ENCODE results near the gene MB21D2.
A peak's percentile ranks its signal among the peaks of the same experiment; 100 is the strongest.
"Not testable (repeated sequence)": the region's sequence is repeated elsewhere in the genome, so short reads cannot be mapped to it uniquely, and the experiment has no call there.

Gene MB21D2

DNA sequence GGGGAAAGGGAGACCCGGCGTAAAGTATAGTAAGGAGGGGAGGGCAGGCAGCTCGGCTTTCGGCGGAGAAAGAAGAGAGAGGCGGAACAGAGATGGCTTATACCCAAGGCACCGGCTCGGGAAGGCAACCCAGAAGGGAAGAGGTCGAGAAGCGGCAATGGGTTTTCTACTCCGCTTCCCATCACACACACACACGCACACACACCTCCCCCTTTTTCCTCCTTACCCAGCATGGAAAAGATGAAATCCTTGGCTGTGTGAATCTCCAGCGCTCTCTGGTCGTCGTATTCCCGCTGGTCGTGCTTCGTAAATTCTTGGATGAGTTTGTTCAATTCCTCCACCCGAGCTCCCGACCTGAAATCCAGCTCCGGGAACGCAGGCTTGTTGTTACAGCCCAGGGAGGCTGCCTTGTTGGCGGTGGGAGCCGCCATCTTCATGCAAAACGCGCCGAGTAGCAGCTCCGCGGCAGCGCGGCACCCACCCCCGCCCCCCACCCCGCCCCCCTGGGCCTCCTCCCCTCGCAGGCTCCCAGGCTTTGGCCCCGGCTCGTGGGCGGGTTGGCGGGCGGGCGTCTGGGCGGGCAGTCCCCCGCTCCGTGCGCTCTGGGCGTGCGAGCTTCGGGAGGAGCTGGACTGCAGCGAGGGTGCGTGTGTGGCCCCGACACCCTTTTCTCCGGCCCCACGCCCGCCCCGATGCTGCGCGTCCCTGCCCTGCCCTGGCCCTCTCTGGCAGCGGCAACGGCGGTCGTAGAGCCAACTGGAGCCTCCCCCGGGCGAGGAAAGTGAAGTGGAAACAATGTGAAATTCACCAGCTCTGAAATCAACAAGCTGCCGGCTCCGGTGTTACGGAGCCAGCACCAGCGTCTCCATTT is at the start of gene MB21D2:
Gene MB21D2 (minus strand): TSS at position 453 of the 871 bp plus-strand sequence. CDS start 16 bp downstream, at position 437.
- peak; percentile 80 for DNase-seq (ENCODE audit: low spot score)

- not testable (repeated sequence) for DNase-seq (ENCODE audit: low spot score)
Measured at GRCh38 chr3:192964959-192965719, 47.5 kb upstream of the MB21D2 start.

GRCh38 chr3:192959773-192960172 is 42.1 kb upstream of the MB21D2 start:
- no peak for DNase-seq (ENCODE audit: low spot score)

DNA sequence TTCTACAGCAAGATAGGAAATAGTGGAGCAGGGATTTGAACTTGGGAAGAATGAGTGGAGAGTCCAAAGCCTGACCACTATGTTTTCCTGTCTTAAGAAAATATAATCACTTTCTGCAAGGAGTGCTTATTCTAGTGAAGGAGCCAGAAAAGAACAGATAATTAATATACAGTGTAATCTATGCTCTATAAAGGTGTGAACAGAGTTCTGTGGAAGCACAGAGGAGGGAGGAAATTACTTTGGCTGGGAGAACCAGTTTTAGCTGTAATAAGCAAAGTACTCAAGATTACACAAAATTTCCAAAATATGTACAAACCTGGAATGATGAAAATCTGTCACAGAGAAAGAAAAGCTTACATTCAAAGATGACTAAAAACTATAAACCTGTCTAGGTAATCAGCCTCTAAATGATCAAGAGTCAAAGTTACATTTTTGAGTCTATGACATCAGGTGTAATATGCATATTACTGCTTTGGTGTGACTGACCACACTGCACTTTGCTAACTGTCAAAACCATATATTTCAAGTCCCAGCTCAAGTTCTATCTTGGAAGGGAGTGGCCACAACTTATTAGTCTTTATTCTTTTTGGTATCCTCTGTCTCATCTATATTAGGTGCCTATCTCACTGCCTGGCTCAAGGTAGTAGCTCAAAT is 40.7 kb upstream of the MB21D2 start:
- no peak for DNase-seq (ENCODE audit: low spot score)

DNA sequence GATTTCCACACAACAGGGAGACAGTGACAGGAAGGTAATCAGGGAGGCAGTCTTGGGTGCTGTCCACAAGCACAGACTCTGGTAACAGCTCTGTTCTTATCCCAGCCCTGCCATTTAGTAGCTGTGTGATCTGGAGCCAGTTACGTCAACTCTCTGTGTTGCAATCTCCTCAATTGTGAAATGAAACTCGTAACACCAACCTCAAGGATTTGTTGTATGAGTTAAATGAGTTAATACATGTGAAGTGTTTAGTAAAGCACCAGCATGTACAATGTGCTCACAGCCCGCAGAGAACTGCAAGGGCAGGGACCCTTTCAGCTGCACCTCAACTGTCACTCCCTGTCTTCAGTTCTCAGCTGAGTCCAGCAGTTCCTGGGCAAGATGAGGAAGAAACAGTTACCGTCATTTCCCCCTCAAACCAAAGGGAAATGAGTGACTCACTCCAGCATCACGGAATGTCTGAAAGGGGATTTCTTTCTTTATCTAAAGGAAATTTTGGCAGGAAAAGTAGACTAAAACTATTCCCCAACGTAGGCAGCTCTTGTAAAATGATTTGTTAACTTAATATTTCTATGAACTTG is 39.9 kb upstream of the MB21D2 start:
- peak; percentile 49 for DNase-seq (ENCODE audit: low spot score)

DNA sequence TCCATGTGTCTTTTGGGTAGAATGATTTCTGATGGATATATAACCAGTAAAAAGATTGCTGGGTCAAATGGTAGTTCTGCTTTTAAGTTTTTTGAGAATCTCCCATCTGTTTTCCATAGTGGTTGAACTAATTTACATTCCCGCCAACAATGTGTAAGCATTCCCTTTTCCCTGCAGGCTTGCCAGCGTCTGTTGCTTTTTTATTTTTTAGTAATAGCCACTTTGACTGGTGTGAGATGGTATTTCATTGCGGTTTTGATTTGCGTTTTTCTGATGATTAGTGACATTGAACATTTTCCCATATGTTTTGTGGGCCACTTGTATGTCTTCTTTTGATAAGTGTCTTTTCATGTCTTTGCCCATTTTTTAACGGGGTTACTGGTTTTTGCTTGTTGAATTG is 36.3 kb upstream of the MB21D2 start:
- DNase-seq (ENCODE audit: low spot score) = no peak

- no peak for DNase-seq (ENCODE audit: low spot score)
Measured at GRCh38 chr3:192947421-192947820, 29.8 kb upstream of the MB21D2 start.

DNA sequence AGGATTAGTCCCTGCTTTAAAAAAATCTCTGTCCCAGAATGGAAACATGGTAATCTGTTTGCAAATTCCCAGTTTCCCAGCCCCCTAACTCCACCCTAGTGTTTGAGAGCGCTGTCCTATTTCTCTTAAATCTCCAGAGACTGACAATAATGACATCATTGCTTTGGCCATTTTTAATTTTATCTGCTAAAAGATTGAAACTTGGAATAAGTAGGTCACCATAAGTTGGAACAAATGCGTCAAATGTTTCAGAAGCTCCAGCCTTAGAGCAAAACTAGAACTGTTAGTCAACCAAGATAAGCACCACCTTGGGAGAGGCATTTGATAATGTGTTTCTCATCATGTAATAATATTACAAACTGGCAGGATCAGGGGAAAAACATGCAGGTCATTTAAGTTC is 25.7 kb upstream of the MB21D2 start:
- DNase-seq (ENCODE audit: low spot score) = no peak

DNA sequence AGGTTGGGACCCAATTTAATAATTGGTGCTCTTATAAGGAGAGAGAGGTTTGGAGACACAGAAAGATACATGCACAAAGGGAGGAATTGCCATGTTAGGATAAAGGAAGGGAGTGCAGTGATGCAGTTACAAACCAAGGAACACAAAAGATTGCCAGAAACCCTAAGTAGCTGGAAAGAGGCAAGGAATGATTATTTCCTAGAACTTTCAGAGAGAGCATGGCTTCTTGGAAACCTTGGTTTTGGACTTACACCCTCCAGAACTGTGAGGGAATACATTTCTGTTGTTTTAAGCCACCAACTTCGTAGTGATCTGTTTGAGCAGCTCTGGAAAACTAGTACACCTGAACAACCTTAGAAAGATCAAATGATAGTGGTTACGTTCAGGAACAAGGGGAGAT is 25.0 kb upstream of the MB21D2 start:
- DNase-seq (ENCODE audit: low spot score) = no peak

- DNase-seq (ENCODE audit: low spot score) = no peak
Measured at GRCh38 chr3:192940129-192940528, 22.5 kb upstream of the MB21D2 start.

GRCh38 chr3:192935441-192935840 is 17.8 kb upstream of the MB21D2 start:
- no peak for DNase-seq (ENCODE audit: low spot score)

GRCh38 chr3:192933779-192934460 is 16.3 kb upstream of the MB21D2 start:
- DNase-seq (ENCODE audit: low spot score) = peak; percentile 24

DNA sequence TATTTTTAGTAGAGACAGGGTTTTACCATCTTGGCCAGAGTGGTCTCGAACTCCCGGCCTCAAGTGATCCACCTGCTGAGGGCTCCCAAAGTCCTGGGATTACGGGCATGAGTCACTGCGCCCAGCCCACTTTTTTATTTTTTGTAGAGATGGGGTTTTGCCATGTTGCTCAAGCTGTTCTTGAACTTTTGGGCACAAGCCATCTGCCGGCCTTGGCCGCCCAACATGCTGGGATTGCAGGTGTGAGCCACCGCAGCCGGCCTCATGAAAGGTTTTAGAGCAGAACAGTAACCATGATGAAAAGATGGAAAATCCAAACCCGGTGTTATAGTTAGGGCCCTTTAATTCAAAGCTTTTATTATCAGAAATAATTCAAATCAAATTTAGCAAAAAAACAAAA is 15.6 kb upstream of the MB21D2 start:
- no peak for DNase-seq (ENCODE audit: low spot score)

GRCh38 chr3:192931825-192932224 is 14.2 kb upstream of the MB21D2 start:
- DNase-seq (ENCODE audit: low spot score) = no peak

DNA sequence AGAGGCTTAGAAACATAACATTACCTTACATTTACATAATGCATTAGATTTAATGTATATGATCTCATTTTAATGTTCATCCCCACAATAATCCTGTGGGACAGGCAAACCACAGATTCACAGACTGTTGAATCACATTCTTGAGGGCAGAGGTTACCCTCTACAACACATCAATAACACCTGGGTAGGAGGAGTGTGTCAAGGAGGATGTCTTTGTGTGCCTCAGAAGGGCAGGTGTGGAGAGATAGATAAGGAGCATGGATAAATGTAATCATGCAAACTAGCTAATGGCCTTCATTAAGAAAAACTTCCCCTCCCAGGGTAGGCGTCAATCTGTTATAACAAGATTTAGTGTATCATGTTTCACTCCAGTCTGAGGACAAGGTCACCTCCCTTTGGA is 12.9 kb upstream of the MB21D2 start:
- DNase-seq (ENCODE audit: low spot score) = no peak

- no peak for DNase-seq (ENCODE audit: low spot score)
Measured at GRCh38 chr3:192929755-192930547, 12.3 kb upstream of the MB21D2 start.

GRCh38 chr3:192929146-192929545 is 11.5 kb upstream of the MB21D2 start:
- DNase-seq (ENCODE audit: low spot score) = no peak

- DNase-seq (ENCODE audit: low spot score) = no peak
Measured at GRCh38 chr3:192928720-192929119, 11.1 kb upstream of the MB21D2 start.

DNA sequence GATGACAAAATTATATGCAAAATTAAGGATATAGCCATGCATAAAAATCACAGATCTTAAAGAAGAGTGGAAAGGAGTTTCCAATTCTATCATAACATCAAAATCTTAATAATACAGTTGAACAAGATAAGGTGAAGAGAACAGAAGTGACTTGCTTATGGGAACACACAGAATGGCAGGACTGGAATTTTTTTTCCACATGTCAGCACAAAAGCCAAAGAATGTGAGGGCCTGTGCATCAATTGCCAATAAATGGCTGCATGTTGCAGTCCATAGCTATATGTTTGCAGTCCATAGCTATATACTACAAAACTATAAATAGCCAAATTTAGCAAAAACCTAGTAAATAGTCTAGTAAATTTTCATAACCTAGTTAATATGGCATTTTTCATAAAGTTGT is 10.4 kb upstream of the MB21D2 start:
- DNase-seq (ENCODE audit: low spot score) = no peak

DNA sequence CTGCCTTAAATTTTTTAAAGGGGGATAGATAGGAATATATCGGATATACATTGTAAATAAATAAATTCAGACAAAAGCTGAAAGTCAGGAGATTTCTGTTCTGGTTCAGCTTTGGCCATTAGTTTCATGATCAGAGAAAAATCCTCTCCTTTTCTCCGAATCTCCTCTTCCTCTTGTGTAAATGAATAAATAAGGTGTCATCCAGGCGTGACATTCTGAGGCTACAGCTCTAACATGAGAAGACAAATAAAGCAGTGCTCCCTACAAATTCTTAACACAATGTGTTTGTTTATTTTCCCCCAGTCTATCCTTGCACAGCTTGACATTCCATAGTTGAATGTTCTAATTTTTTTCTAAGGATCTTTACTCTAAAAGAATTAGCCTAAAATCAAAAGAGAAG is 9.4 kb upstream of the MB21D2 start:
- no peak for DNase-seq (ENCODE audit: low spot score)

- DNase-seq (ENCODE audit: low spot score) = no peak
Measured at GRCh38 chr3:192923731-192924130, 6.1 kb upstream of the MB21D2 start.

Data from RKO (cell line).